ENCODE data around the gene MAST4.
A peak's percentile ranks its signal among the peaks of the same experiment; 100 is the strongest.

Gene MAST4

DNA sequence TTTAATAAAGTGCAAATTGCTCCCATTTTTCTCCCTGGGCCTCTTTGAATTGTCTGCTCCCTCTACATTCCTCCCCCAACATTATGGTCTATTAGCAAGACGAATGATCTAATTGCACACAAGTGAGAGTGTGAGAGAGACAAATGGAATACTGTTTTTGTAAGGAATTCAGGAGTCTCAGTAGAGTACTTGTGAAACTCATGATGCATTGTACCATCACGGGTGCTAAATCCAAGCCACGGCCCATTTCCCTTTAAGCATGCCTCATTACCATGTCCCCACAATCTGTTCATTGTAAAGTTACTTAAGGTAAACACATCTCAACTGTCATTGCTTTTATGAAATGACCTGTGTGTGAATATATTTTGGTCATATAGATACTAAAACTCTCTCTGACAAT, 537.6 kb downstream of the MAST4 start (continued):
- TF ChIP-seq, protein P1, sequence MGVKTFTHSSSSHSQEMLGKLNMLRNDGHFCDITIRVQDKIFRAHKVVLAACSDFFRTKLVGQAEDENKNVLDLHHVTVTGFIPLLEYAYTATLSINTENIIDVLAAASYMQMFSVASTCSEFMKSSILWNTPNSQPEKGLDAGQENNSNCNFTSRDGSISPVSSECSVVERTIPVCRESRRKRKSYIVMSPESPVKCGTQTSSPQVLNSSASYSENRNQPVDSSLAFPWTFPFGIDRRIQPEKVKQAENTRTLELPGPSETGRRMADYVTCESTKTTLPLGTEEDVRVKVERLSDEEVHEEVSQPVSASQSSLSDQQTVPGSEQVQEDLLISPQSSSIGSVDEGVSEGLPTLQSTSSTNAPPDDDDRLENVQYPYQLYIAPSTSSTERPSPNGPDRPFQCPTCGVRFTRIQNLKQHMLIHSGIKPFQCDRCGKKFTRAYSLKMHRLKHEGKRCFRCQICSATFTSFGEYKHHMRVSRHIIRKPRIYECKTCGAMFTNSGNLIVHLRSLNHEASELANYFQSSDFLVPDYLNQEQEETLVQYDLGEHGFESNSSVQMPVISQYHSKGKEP (tag by site-specific recombination; IDR thresholded peaks at IDR 0.05): 0 out of 2 replicates have a peak, but pooled peaks have one; percentile 28
- TF ChIP-seq ZNF521 (tag by site-specific recombination; IDR thresholded peaks at IDR 0.05) (no peak), ZNF837 (tag by site-specific recombination; IDR thresholded peaks at IDR 0.05) (no peak), SP3 (tag by site-specific recombination; IDR thresholded peaks at IDR 0.05) (no peak), KLF8 (tag by site-specific recombination; IDR thresholded peaks at IDR 0.05) (no peak), ZNF433 (tag by site-specific recombination; IDR thresholded peaks at IDR 0.05; ENCODE audit: low read depth) (no peak)
- TF ChIP-seq, protein P2, sequence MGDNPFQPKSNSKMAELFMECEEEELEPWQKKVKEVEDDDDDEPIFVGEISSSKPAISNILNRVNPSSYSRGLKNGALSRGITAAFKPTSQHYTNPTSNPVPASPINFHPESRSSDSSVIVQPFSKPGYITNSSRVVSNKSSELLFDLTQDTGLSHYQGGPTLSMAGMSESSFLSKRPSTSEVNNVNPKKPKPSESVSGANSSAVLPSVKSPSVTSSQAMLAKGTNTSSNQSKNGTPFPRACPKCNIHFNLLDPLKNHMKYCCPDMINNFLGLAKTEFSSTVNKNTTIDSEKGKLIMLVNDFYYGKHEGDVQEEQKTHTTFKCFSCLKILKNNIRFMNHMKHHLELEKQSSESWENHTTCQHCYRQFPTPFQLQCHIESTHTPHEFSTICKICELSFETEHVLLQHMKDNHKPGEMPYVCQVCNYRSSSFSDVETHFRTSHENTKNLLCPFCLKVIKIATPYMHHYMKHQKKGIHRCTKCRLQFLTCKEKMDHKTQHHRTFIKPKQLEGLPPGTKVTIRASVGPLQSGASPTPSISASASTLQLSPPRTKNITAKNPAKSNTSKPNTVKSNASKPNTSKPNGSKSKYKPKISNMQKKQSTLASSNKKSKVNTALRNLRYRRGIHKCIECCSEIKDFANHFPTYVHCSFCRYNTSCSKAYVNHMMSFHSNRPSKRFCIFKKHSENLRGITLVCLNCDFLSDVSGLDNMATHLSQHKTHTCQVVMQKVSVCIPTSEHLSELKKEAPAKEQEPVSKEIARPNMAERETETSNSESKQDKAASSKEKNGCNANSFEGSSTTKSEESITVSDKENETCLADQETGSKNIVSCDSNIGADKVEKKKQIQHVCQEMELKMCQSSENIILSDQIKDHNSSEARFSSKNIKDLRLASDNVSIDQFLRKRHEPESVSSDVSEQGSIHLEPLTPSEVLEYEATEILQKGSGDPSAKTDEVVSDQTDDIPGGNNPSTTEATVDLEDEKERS (tag by site-specific recombination; IDR thresholded peaks at IDR 0.05): no peak

DNA sequence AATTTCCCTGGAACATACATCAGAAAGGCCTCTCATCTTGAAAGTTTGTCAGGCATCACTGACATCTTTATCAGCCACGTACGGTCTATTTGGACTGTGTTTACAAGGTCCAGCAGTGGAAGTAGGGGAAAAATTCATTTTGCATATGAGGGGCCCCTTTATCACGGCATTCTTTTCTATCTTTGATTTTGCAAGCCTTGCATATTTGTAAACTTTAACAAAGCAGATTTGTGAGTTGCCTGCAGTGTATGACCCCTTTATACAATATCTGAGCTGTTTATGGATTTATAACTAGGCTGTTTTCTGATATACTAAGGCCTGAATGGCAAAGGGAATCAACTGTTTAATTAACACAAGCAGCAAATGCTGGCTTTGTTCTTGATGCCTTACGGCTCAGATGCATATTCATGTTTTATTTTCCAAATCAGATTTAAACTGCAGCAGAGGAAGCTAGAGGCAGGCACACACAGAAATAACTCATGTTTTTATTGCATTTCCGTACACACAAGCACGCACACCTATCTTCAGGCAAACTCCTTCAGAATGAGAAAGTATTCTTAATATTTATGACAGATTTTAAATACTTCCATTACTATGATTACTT, 539.3 kb downstream of the MAST4 start:
- peaks cover 5% of the 10 kb centered on the region; the same call in 1 of the 2 replicates for H3K4me1 ChIP-seq (ENCODE audit: control insufficient read depth, insufficient read depth, low read length)
- H3K4me3 ChIP-seq (ENCODE audit: low read depth, low read length): no peak overlapping the region
- ChIA-PET CTCF (interaction anchor here (0.6 to 1.2 kb wide), 3 partner anchors 17 to 131 kb away, joined by 3 read pairs; no protein-coding TSS in a partner anchor), POLR2A (no interaction called here)
- no peaks in the 10 kb centered on the region for H3K9me3 ChIP-seq (ENCODE audit: control insufficient read depth, insufficient read depth, low read depth, low read length)
- H3K36me3 ChIP-seq (ENCODE audit: control insufficient read depth in 2 of 2, insufficient read depth in 1 of 2, low read length in 2 of 2): no peaks in the 10 kb centered on the region
- H3K27ac ChIP-seq (ENCODE audit: extremely low read depth, low read depth, low read length): no peak overlapping the region
- TF ChIP-seq ZNF768 (tag by site-specific recombination; IDR thresholded peaks at IDR 0.05): no peak
- no peak for TF ChIP-seq ZNF404 (tag by site-specific recombination; IDR thresholded peaks at IDR 0.05)
- no peak for TF ChIP-seq ZNF664 (tag by site-specific recombination; IDR thresholded peaks at IDR 0.05)
- TF ChIP-seq, protein P3, sequence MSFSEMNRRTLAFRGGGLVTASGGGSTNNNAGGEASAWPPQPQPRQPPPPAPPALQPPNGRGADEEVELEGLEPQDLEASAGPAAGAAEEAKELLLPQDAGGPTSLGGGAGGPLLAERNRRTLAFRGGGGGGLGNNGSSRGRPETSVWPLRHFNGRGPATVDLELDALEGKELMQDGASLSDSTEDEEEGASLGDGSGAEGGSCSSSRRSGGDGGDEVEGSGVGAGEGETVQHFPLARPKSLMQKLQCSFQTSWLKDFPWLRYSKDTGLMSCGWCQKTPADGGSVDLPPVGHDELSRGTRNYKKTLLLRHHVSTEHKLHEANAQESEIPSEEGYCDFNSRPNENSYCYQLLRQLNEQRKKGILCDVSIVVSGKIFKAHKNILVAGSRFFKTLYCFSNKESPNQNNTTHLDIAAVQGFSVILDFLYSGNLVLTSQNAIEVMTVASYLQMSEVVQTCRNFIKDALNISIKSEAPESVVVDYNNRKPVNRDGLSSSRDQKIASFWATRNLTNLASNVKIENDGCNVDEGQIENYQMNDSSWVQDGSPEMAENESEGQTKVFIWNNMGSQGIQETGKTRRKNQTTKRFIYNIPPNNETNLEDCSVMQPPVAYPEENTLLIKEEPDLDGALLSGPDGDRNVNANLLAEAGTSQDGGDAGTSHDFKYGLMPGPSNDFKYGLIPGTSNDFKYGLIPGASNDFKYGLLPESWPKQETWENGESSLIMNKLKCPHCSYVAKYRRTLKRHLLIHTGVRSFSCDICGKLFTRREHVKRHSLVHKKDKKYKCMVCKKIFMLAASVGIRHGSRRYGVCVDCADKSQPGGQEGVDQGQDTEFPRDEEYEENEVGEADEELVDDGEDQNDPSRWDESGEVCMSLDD (tag by site-specific recombination; IDR thresholded peaks at IDR 0.05): no peak
- TF ChIP-seq ZNF174 (tag by site-specific recombination; IDR thresholded peaks at IDR 0.05): no peak
- TF ChIP-seq, protein P4, sequence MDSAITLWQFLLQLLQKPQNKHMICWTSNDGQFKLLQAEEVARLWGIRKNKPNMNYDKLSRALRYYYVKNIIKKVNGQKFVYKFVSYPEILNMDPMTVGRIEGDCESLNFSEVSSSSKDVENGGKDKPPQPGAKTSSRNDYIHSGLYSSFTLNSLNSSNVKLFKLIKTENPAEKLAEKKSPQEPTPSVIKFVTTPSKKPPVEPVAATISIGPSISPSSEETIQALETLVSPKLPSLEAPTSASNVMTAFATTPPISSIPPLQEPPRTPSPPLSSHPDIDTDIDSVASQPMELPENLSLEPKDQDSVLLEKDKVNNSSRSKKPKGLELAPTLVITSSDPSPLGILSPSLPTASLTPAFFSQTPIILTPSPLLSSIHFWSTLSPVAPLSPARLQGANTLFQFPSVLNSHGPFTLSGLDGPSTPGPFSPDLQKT (IDR thresholded peaks at IDR 0.05; ENCODE audit: borderline replicate concordance, low read depth, low read length): no peak
- no peak for TF ChIP-seq ZNF37A (tag by site-specific recombination; IDR thresholded peaks at IDR 0.05)
- TF ChIP-seq, protein P5, sequence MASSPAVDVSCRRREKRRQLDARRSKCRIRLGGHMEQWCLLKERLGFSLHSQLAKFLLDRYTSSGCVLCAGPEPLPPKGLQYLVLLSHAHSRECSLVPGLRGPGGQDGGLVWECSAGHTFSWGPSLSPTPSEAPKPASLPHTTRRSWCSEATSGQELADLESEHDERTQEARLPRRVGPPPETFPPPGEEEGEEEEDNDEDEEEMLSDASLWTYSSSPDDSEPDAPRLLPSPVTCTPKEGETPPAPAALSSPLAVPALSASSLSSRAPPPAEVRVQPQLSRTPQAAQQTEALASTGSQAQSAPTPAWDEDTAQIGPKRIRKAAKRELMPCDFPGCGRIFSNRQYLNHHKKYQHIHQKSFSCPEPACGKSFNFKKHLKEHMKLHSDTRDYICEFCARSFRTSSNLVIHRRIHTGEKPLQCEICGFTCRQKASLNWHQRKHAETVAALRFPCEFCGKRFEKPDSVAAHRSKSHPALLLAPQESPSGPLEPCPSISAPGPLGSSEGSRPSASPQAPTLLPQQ (tag by site-specific recombination; IDR thresholded peaks at IDR 0.05): no peak
- TF ChIP-seq ZNF266 (tag by site-specific recombination; IDR thresholded peaks at IDR 0.05; ENCODE audit: low read depth): no peak
- TF ChIP-seq, protein P1 (tag by site-specific recombination; IDR thresholded peaks at IDR 0.05): no peak
- no peak for TF ChIP-seq ZNF292 (tag by site-specific recombination; IDR thresholded peaks at IDR 0.05; ENCODE audit: borderline replicate concordance, low read depth)
- no peak for TF ChIP-seq ZNF184 (tag by site-specific recombination; IDR thresholded peaks at IDR 0.05)
- TF ChIP-seq ZNF629 (tag by site-specific recombination; IDR thresholded peaks at IDR 0.05): no peak
- no peak for TF ChIP-seq KLF1 (tag by site-specific recombination; IDR thresholded peaks at IDR 0.05)
- no peak for TF ChIP-seq HOXA7 (CRISPR knock-in tag; IDR thresholded peaks at IDR 0.05; ENCODE audit: borderline replicate concordance)
- TF ChIP-seq IKZF3 (tag by site-specific recombination; IDR thresholded peaks at IDR 0.05): no peak
